GM19238 (cell line): ENCODE measurements around the gene SLC2A11.
A peak's percentile ranks its signal among the peaks of the same experiment; 100 is the strongest.
"Not testable (repeated sequence)": the region's sequence is repeated elsewhere in the genome, so short reads cannot be mapped to it uniquely, and the experiment has no call there.

ENCODE experiments used
- DNase-seq: peaks from one replicate; pipeline ENCODE4 v3.0.0; 2011; ENCODE audit warnings: low spot score; ENCODE audit not compliant: insufficient read length

The SLC2A11 gene

GRCh38 chr22:23904573-23905254 lies 47.0 kb downstream of the SLC2A11 start:
- no peak for DNase-seq

- DNase-seq = no peak
Measured at GRCh38 chr22:23906641-23907040, 49.0 kb downstream of the SLC2A11 start.

- DNase-seq = not testable (repeated sequence)
Measured at GRCh38 chr22:23907423-23907822, 49.7 kb downstream of the SLC2A11 start.

DNA sequence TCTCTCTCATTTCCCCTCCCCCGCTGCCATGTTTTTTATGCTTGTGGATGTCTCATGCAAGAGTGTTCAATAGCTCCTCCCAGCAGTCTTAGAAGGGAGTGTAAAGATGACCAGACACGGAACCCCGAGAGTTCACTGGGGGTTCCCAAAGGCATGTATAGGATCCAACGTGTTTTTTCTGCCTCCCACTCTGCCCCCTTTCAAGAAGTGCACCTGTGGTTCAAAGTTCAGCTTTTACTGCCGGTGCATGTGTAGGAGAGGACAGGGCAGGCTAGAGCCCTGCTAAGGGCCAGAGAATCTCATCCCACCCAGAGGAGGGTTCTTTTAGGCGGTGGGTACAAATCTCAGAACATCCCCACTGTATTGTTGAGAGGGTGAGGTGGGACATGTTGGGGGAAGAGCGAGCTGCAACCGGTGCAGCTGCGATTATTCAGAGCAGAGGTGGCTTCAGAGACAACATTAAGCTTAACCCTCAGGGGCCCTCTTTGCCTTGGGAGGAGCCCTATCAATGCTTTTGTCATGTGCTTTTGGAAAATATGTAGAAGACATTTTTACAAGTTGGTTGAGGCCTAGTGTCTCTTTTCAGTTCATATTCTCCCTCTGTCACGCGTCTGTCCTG lies 51.0 kb downstream of the SLC2A11 start:
- DNase-seq = no peak

DNA sequence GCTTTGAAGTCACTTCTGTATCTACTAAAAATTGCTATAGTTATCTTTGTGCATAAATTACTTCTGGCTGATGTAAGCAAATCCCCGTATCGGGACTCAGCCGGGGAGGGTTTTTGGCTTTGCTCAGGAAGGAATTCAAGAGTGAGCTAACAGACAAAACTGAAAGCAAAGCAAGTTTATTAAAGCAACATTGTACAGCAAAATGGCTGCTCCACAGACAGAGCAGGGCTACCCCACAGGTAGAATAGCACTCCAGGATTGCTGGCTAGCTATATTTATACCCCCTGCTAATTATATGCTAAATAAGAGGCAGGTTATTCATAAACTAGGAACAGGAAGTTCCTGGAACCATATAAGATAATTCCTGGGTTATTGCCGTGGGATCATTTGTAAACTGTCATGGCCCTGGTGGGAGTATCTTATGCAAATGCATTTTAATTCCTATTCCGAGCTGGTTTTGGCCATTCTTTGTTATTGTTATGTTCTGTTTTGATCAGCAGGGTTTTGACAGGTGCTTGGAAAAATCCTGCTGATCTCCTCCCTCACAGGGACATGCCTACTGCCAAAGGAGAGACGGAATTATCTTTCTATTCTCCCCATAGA lies 51.7 kb downstream of the SLC2A11 start:
- no peak for DNase-seq

DNA sequence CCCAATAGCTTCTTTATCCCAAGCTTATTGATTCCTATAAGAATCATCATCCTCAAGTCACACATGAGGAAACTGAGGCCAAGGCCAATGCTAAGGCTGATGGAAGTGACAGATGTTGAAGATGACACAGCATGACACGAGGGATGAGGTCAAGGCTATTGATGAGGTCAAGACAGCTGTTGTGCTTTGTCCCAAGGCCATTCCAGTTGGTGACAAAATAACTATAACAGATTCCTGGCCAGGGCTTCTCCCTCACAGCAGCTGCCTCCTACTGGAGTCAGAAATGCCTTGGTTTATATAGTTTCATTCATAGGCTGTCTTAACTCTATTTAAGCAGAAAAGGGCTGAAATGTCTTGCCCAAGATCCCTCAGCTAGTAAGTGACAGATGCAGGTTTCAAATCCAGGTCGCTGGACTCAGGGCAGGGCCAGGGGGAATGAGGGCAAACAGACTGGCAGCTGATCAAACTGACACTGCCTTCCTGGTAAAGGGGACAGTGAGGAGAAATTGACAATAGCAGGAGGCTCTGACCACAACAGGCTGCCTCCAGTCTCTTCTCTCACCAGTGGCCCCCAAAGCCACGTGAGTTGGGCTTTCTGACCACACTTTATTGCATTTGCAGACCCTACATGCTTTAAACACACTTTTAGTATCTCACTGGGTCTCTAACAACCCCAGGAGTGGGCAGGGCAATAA lies 53.0 kb downstream of the SLC2A11 start:
- no peak for DNase-seq

DNA sequence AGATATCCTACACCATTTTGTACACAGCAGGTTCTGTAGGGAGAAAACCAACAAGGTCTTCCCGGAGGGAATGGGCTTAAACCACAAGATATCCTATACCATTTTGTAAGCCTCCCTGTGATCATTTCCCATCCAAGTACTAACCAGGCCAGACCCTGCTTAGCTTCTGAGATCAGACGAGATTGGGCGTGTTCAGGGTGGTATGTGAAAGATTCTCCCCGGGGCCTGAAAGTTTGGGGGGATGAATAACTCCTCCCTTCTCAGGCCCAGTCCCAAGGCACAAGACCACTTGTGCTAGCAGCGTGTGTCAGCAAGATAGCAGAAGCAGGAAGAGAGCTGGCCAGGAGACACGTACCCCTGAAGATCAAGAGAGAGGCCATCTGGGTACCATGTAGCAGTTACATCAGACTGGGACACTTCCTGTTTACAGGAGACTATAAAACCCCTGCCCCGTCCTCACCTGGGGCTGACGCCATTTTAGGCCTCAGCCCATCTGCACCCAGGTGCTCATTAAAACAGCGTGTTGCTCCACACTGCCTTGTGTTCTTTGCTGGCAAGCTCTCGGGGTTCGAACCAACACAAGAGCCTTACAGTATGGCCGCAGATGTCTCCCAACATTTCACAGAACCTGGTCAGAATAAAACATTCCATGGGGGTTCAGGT lies 53.8 kb downstream of the SLC2A11 start:
- no peak for DNase-seq

DNA sequence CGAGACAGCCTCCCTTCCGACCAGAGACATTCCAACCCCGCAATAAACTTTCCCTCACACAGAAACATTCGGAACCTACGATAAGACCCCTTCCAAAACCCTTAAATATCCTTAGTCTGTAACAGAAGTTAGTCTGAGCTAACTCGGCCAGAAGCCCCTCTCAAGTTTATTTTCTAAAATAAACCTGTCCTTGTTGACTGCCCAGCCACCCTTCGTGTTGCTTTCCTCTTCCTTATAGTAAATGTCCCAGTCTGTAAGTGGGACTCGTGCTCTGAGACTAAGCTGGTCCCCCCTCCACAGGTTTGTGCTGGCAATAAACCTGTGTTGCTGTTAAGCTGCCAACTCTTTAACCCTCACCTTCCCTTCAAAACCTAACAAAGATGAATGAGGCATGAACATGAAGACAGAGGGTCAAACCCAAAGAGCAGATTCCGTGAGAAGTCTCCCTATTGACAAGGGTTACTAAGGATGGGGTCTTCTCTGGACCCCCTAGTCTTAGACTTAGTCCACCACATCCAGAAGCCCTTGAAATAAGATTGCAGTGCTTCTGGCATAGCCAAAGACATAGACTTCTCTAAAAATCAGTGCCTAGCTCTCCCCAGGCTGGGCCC lies 54.7 kb downstream of the SLC2A11 start:
- no peak for DNase-seq

- DNase-seq = peak; percentile 54
Measured at GRCh38 chr22:23913306-23913660, 55.6 kb downstream of the SLC2A11 start.

GRCh38 chr22:23913661-23914353 lies 56.1 kb downstream of the SLC2A11 start:
- peak; percentile 99 for DNase-seq

DNA sequence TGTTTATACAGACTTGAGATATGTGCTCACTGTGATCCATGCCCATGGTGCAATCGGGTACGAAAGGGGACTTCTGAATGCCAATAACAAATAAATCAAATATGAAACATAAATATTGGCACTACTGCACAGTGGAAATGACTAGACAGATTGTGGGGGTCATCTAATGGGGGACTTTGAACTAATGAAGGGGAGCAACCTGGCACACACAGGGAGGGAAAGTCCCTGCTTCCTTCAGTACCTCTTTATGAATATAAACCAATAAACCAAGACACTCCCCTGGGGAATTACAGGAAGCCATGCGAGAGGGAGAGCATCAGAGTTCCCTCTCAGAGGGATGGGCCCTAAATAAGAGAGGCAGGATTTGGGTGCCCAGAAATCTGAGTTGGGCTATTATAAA lies 57.6 kb downstream of the SLC2A11 start:
- DNase-seq = no peak

- not testable (repeated sequence) for DNase-seq
Measured at GRCh38 chr22:23920267-23920611, 62.6 kb downstream of the SLC2A11 start.

- not testable (repeated sequence) for DNase-seq
Measured at GRCh38 chr22:23921586-23922201, 64.0 kb downstream of the SLC2A11 start.

DNA sequence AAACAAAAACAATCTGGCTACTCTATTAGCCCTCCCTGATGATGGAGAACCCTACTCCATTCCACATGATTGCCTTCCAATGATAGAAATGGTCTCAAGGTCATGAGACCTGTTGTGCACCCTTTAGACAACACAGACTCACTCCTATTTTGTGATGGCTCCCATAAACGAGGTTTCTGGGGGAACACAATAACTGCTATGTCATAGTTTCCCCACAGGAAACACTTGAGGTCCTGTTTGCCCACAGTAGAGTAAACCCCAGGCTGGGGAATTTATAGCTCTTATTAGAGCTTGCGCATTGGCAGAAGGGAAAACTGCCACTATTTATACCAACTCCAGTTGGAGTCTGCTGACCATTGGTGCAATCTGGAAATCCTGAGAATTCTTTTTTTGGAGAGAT lies 65.2 kb downstream of the SLC2A11 start:
- no peak for DNase-seq

DNA sequence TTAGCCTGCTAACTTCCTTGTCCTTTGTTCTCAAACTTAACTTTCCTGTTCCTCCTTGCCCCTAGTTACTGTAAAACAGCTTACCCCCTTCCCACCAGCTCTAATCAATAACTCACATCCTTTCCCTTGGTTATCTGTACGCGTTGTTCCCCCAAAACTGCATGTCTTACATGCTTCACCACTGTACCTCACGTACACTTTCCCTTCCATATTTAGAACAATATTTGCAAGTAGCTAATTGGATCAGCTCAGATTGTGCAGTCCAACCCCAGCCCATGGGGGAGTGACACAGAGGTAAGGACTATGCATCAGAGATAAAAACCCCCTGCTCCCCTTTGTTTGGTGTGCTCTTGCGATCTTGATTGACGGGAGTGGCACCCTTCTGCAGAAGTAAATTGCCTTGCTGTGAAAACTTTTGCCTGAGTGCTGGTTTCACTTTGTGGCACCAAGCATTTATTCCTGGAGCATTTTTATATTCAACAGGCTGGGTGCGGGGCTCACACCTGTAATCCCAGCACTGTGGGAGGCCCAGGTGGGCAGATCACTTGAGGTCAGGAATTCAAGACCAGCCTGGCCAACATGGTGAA lies 67.4 kb downstream of the SLC2A11 start:
- no peak for DNase-seq

GRCh38 chr22:23926561-23926960 lies 68.9 kb downstream of the SLC2A11 start:
- no peak for DNase-seq
